ENCODE measurements around the gene RNF130.

DNA sequence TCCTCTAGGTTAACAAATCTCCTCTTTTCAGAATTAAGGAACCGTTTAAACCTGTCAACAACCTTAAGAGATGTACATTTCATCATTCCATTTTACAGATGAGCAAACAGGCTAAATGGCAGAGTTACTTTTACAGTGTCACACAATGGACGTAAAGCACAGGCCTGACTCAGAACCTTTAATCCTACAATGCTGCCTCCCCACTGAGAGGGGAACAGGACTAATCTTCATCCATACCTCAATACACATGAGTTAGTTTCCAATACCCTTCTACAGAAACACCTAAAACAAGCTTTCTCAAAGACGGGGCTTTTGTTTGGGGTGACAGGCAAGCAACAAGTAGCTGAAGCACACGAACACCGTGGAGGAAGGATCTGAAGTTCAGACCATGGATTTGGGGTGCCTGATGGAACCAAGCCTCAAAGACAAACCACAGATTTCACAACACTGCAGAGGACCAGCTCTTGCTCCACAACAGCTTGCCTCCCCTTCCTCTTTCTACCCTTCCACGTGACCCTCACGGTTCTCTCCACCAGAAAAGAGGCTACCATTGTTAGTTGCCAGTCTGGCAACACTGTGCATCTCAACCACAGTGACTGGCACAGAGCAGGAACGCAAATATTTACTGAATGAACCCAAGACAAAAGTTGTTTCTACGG is 1.8 kb downstream of the RNF130 start:
- TF ChIP-seq SIN3B (IDR thresholded peaks at IDR 0.05; ENCODE audit: low read length) (no peak), ZNF768 (CRISPR knock-in tag; IDR thresholded peaks at IDR 0.05) (no peak), NCOR1 (IDR thresholded peaks at IDR 0.05; ENCODE audit: borderline replicate concordance, low read length) (no peak), SRF (IDR thresholded peaks at IDR 0.05; ENCODE audit: low read depth, low read length) (no peak), ZNF24 (IDR thresholded peaks at IDR 0.05) (no peak), ZSCAN29 (CRISPR knock-in tag; conservative IDR thresholded peaks at IDR 0.05) (no peak), POLR2A (IDR thresholded peaks at IDR 0.05; ENCODE audit: insufficient read depth in 1 of 2, low read depth in 2 of 2, low read length in 2 of 2) (no peak)
- TF ChIP-seq, protein P1, sequence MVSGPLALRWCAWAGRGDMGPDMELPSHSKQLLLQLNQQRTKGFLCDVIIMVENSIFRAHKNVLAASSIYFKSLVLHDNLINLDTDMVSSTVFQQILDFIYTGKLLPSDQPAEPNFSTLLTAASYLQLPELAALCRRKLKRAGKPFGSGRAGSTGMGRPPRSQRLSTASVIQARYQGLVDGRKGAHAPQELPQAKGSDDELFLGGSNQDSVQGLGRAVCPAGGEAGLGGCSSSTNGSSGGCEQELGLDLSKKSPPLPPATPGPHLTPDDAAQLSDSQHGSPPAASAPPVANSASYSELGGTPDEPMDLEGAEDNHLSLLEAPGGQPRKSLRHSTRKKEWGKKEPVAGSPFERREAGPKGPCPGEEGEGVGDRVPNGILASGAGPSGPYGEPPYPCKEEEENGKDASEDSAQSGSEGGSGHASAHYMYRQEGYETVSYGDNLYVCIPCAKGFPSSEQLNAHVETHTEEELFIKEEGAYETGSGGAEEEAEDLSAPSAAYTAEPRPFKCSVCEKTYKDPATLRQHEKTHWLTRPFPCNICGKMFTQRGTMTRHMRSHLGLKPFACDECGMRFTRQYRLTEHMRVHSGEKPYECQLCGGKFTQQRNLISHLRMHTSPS (CRISPR knock-in tag; IDR thresholded peaks at IDR 0.05; ENCODE audit: low read depth), result peak; percentile 68
- TF ChIP-seq, protein P2, sequence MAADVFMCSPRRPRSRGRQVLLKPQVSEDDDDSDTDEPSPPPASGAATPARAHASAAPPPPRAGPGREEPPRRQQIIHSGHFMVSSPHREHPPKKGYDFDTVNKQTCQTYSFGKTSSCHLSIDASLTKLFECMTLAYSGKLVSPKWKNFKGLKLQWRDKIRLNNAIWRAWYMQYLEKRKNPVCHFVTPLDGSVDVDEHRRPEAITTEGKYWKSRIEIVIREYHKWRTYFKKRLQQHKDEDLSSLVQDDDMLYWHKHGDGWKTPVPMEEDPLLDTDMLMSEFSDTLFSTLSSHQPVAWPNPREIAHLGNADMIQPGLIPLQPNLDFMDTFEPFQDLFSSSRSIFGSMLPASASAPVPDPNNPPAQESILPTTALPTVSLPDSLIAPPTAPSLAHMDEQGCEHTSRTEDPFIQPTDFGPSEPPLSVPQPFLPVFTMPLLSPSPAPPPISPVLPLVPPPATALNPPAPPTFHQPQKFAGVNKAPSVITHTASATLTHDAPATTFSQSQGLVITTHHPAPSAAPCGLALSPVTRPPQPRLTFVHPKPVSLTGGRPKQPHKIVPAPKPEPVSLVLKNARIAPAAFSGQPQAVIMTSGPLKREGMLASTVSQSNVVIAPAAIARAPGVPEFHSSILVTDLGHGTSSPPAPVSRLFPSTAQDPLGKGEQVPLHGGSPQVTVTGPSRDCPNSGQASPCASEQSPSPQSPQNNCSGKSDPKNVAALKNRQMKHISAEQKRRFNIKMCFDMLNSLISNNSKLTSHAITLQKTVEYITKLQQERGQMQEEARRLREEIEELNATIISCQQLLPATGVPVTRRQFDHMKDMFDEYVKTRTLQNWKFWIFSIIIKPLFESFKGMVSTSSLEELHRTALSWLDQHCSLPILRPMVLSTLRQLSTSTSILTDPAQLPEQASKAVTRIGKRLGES (CRISPR knock-in tag; IDR thresholded peaks at IDR 0.05; ENCODE audit: borderline replicate concordance), result no peak
- TF ChIP-seq, protein P3, sequence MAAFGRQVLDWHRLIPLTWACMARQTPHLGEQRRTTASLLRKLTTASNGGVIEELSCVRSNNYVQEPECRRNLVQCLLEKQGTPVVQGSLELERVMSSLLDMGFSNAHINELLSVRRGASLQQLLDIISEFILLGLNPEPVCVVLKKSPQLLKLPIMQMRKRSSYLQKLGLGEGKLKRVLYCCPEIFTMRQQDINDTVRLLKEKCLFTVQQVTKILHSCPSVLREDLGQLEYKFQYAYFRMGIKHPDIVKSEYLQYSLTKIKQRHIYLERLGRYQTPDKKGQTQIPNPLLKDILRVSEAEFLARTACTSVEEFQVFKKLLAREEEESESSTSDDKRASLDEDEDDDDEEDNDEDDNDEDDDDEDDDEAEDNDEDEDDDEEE (CRISPR knock-in tag; IDR thresholded peaks at IDR 0.05), result no peak
- TF ChIP-seq, protein P4, sequence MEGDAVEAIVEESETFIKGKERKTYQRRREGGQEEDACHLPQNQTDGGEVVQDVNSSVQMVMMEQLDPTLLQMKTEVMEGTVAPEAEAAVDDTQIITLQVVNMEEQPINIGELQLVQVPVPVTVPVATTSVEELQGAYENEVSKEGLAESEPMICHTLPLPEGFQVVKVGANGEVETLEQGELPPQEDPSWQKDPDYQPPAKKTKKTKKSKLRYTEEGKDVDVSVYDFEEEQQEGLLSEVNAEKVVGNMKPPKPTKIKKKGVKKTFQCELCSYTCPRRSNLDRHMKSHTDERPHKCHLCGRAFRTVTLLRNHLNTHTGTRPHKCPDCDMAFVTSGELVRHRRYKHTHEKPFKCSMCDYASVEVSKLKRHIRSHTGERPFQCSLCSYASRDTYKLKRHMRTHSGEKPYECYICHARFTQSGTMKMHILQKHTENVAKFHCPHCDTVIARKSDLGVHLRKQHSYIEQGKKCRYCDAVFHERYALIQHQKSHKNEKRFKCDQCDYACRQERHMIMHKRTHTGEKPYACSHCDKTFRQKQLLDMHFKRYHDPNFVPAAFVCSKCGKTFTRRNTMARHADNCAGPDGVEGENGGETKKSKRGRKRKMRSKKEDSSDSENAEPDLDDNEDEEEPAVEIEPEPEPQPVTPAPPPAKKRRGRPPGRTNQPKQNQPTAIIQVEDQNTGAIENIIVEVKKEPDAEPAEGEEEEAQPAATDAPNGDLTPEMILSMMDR (CRISPR knock-in tag; IDR thresholded peaks at IDR 0.05), result no peak
